Measurements from ENCODE around the gene YAE1.

GRCh38 chr7:39588416-39588815 lies 22.2 kb downstream of the YAE1 start:
- TF ChIP-seq EZH2 (IDR thresholded peaks at IDR 0.05; ENCODE audit: borderline replicate concordance, low read depth, low read length, poor library complexity, severe bottlenecking) (no peak), CTCF (conservative IDR thresholded peaks at IDR 0.05; ENCODE audit: low read depth, low read length) (no peak)

Measured in A673 (cell line).